K562 (cell line): ENCODE data around the gene BSDC1. TPM values are rescaled to one million over a fixed set of nuclear protein-coding genes. Genes with fewer than 3 reads are reported as not detected.
A peak's percentile ranks its signal among the peaks of the same experiment; 100 is the strongest.

Experiments used
- ARNT ChIP-seq, 2 experiments: fragments of 450-650 bp; IDR thresholded peaks; 2 replicates each; pipeline ENCODE4 v1.6.1; 2016; ENCODE audit warnings: mild to moderate bottlenecking in 1 of 2
- CBFA2T2 ChIP-seq: fragments of 450-650 bp; conservative IDR thresholded peaks from 2 replicates; pipeline ENCODE4 v1.6.1; 2017; ENCODE audit warnings: mild to moderate bottlenecking
- CEBPG ChIP-seq, 3 experiments: fragments of 200-800 bp in 1 of 3; sonication (Bioruptor generic) in 1 of 3; sonication (generic) in 1 of 3; formaldehyde crosslinking in 1 of 3; IDR thresholded peaks in 2 of 3; conservative IDR thresholded peaks in 1 of 3; 2 replicates each; pipeline versions ENCODE4 v1.6.1 to v1.8.0; 2016 to 2022; ENCODE audit warnings: missing compliant biosample characterization in 2 of 3, missing genetic modification characterization in 2 of 3, mild to moderate bottlenecking in 1 of 3, missing genetic modification reagents in 1 of 3
- ESRRB ChIP-seq: fragments of 250-450 bp; sonication (Bioruptor Pico); IDR thresholded peaks from 2 replicates; pipeline ENCODE4 v1.5.0; 2020; ENCODE audit warnings: mild to moderate bottlenecking, moderate library complexity, borderline replicate concordance
- EZH2 ChIP-seq: IDR thresholded peaks from 2 replicates; pipeline ENCODE4 v1.6.1; 2012; ENCODE audit warnings: low read depth, mild to moderate bottlenecking, inconsistent platforms, low read length, borderline replicate concordance
- GATAD2A ChIP-seq: fragments of 450-650 bp; IDR thresholded peaks from 2 replicates; pipeline ENCODE4 v1.6.1; 2017
- JUND ChIP-seq, 2 experiments: IDR thresholded peaks; 2 replicates in 1 of 2; 3 replicates in 1 of 2; pipeline ENCODE4 v1.6.1; 2011; ENCODE audit warnings: borderline replicate concordance in 2 of 2, low read depth in 2 of 2, low read length in 2 of 2, improper control_type of control experiment in 1 of 2, missing biosample characterization in 1 of 2, missing genetic modification characterization in 1 of 2, missing genetic modification reagents in 1 of 2
- MECOM ChIP-seq: fragments of 250-450 bp; sonication (Bioruptor Pico); IDR thresholded peaks from 2 replicates; pipeline ENCODE4 v1.8.0; 2022; ENCODE audit warnings: inconsistent platforms
- NBN ChIP-seq: fragments of 450-650 bp; IDR thresholded peaks from 2 replicates; pipeline ENCODE4 v1.6.1; 2016; ENCODE audit warnings: low read depth, mild to moderate bottlenecking
- PTRF ChIP-seq: fragments of 450-650 bp; IDR thresholded peaks from 2 replicates; pipeline ENCODE4 v1.6.1; 2016; ENCODE audit warnings: mild to moderate bottlenecking, missing genetic modification characterization, missing compliant biosample characterization
- RFX5 ChIP-seq: IDR thresholded peaks from 2 replicates; pipeline ENCODE4 v1.6.1; 2011; ENCODE audit warnings: low read depth, mild to moderate bottlenecking, improper control_type of control experiment, low read length
- SMARCB1 ChIP-seq: IDR thresholded peaks from 2 replicates; pipeline ENCODE4 v1.6.1; 2011; ENCODE audit warnings: improper control_type of control experiment, low read depth; ENCODE audit not compliant: insufficient read length
- TEAD4 ChIP-seq, 2 experiments: sonication (generic) in 1 of 2; formaldehyde crosslinking in 1 of 2; IDR thresholded peaks; 2 replicates each; pipeline versions ENCODE4 v1.6.1 to v1.8.0; 2012 to 2022; ENCODE audit warnings: borderline replicate concordance in 1 of 2, inconsistent platforms in 1 of 2, low read length in 1 of 2, mild to moderate bottlenecking in 1 of 2, missing genetic modification reagents in 1 of 2
- TRIM28 ChIP-seq: fragments of 450-650 bp; IDR thresholded peaks from 2 replicates; pipeline ENCODE4 v1.6.1; 2017
- WHSC1 ChIP-seq: IDR thresholded peaks from one replicate; pipeline ENCODE4 v1.6.1; 2012; ENCODE audit warnings: low read length, control low read depth, inconsistent platforms
- ZFP1 ChIP-seq: fragments of 450-650 bp; formaldehyde crosslinking; IDR thresholded peaks from 2 replicates; pipeline ENCODE4 v1.4.0; 2020; ENCODE audit warnings: mild to moderate bottlenecking, mixed read lengths
- ZNF277 ChIP-seq: fragments of 250-450 bp; sonication (Bioruptor Pico); IDR thresholded peaks from 2 replicates; pipeline ENCODE4 v1.8.0; 2022; ENCODE audit warnings: inconsistent platforms, mild to moderate bottlenecking, moderate library complexity, borderline replicate concordance
- ZNF280A ChIP-seq: fragments of 450-650 bp; IDR thresholded peaks from 2 replicates; pipeline ENCODE4 v1.6.1; 2018; ENCODE audit warnings: mild to moderate bottlenecking, low read depth; ENCODE audit not compliant: partially characterized antibody
- ZNF354B ChIP-seq: fragments of 250-450 bp; sonication (Bioruptor Pico); IDR thresholded peaks from 2 replicates; pipeline ENCODE4 v1.4.0; 2020
- ZNF589 ChIP-seq: fragments of 200-800 bp; sonication (Bioruptor generic); IDR thresholded peaks from 2 replicates; pipeline ENCODE4 v1.6.1; 2016; ENCODE audit warnings: low read depth, missing genetic modification characterization, missing compliant biosample characterization
- ZSCAN29 ChIP-seq: fragments of 450-650 bp; IDR thresholded peaks from 2 replicates; pipeline ENCODE4 v1.6.1; 2017
- polyA plus RNA-seq, 8 experiments: library from polyadenylated mRNA; depleted of rRNA in 4 of 8; stranded (reverse) in 5 of 8; unstranded in 3 of 8; fragments of >200 nt; fragmentation: Nextera tagmentation in 2 of 8; fragmentation: Illumina TruSeq in 1 of 8; extraction: Ambion mirVana in 2 of 8; extraction: Trizol in 1 of 8; gene quantifications; 2 replicates each; pipeline versions ENCODE4 v1.2.1 to v1.2.3, GENCODE V29; 2011 to 2014; ENCODE audit warnings: inconsistent platforms in 1 of 8, missing spikeins in 1 of 8
- total RNA-seq, 7 experiments: library from RNA; depleted of rRNA in 6 of 7; stranded (reverse); fragments of >200 nt in 6 of 7; fragmentation: Illumina TruSeq in 2 of 7; extraction: Trizol in 2 of 7; gene quantifications; 2 replicates each; pipeline versions ENCODE4 v1.2.1 to v1.2.3, GENCODE V29; 2011 to 2021; ENCODE audit warnings: low replicate concordance in 1 of 7
- TF ChIP-seq, protein P1 (sequence below), 2 experiments: fragments of 450-650 bp in 1 of 2; sonication (generic) in 1 of 2; formaldehyde crosslinking; conservative IDR thresholded peaks; 2 replicates each; pipeline versions ENCODE4 v1.4.0 to v1.8.1; 2020 to 2022; ENCODE audit warnings: mild to moderate bottlenecking in 1 of 2, missing genetic modification reagents in 1 of 2
- TF ChIP-seq, protein P2 (sequence below): fragments of 450-650 bp; conservative IDR thresholded peaks from 2 replicates; pipeline ENCODE4 v1.6.1; 2016; ENCODE audit warnings: missing genetic modification characterization, low read depth, mild to moderate bottlenecking, missing compliant biosample characterization, moderate library complexity

Gene BSDC1
- total and polyA plus RNA-seq, 9 of the 15 experiments (the other 6 are each of a cell fraction or from before 2014, with no cell fraction given) = 10.2 to 96.8 (median 73.1) TPM

DNA sequence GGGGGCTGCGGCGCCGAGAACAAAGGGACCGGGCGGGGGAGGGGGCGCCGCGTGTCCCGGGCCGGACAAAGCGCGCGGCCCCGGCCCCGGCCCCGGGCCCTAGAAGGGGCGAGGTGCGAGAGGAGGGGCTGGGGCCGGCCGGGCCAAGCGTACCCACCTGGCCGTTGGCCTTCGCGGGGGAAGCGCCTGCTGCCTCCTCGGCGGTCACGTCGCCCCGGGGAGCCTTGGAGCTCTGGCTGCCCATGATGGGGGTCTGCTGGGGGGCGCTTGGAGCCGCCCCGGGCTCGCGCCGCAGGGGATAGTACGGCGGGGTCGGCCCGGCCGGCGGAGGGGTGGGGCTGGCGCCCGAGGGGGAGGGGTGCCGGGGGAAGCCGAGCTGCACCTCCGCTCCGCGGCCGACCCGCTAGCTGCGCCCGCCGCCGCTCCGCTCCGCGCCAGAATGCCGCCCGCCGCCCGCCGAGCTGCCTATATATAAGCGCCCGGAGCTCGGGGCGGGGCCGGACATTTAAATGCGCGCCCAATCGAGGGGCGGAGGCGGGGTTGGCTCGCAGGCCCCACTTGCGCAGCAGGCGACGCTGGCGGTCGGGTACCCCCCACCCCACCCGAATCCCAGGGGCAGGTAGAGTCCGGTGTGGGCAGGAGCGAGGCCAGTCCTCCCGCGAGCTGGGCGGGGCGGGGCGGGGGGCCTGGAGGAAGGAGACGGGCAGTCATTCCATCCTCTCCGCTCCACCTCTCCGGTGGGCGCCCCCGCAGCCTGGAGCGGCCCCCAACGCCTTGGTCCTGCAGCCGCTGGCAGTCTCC, 58.3 kb downstream of the BSDC1 start, which contains the start of gene MARCKSL1 (continued):
- TF ChIP-seq ZFP1 (no peak), CEBPG (CRISPR knock-in tag; IDR thresholded peaks at IDR 0.05) (no peak), CEBPG (tag; conservative IDR thresholded peaks at IDR 0.05 in 1 of 2, IDR thresholded peaks at IDR 0.05 in 1 of 2) (no peak), TRIM28 (no peak), ESRRB (no peak), ARNT (IDR thresholded peaks at IDR 0.05) (no peak), NBN (no peak), RFX5 (peak; percentile 21; the same call in 1 of the 2 replicates), MECOM (CRISPR knock-in tag) (no peak), CBFA2T2 (no peak), ZSCAN29 (no peak), ZNF589 (CRISPR knock-in tag) (no peak), ZNF354B (CRISPR knock-in tag) (no peak), SMARCB1 (no peak), ZNF277 (CRISPR knock-in tag) (no peak), ZNF280A (no peak), JUND (IDR thresholded peaks at IDR 0.05; ENCODE audit: borderline replicate concordance, low read depth, low read length) (no peak), JUND (tag; IDR thresholded peaks at IDR 0.05; ENCODE audit: borderline replicate concordance, low read depth, low read length) (no peak), PTRF (tag) (no peak), GATAD2A (no peak), TEAD4 (IDR thresholded peaks at IDR 0.05; ENCODE audit: low read length) (no peak), TEAD4 (CRISPR knock-in tag; IDR thresholded peaks at IDR 0.05; ENCODE audit: borderline replicate concordance) (no peak), WHSC1 (no peak), EZH2 (no peak)
- TF ChIP-seq, protein P1, sequence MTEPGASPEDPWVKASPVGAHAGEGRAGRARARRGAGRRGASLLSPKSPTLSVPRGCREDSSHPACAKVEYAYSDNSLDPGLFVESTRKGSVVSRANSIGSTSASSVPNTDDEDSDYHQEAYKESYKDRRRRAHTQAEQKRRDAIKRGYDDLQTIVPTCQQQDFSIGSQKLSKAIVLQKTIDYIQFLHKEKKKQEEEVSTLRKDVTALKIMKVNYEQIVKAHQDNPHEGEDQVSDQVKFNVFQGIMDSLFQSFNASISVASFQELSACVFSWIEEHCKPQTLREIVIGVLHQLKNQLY (CRISPR knock-in tag; conservative IDR thresholded peaks at IDR 0.05) = no peak
- TF ChIP-seq, protein P2, sequence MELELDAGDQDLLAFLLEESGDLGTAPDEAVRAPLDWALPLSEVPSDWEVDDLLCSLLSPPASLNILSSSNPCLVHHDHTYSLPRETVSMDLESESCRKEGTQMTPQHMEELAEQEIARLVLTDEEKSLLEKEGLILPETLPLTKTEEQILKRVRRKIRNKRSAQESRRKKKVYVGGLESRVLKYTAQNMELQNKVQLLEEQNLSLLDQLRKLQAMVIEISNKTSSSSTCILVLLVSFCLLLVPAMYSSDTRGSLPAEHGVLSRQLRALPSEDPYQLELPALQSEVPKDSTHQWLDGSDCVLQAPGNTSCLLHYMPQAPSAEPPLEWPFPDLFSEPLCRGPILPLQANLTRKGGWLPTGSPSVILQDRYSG (tag) = no peak
